ENCODE results near the gene FRAT2. TPM values are rescaled to one million over a fixed set of nuclear protein-coding genes. Genes with fewer than 3 reads are reported as not detected.

FRAT2 gene
- total RNA-seq, 2 experiments from 2014 or later, result 27.0 to 27.6 TPM

- intact Hi-C loops (cut with DNase I, micrococcal nuclease), result loop anchor here (1.0 to 2.0 kb wide), 3 partner anchors 12 to 54 kb away; partner anchors contain the start of gene ARHGAP19 (in 1 of the 2)
- Histone ChIP-seq H3K27me3 (ENCODE audit: control insufficient read depth in 1 of 2, insufficient read depth in 2 of 2, low read length in 2 of 2) (no peaks in the 10 kb centered on the region), H3K9me3 (ENCODE audit: control insufficient read depth in 1 of 2, insufficient read depth in 1 of 2, low read length in 2 of 2) (no peaks in the 10 kb centered on the region), H3K36me3 (ENCODE audit: insufficient read depth, low read length) (peaks cover 22% of the 10 kb centered on the region), H3K27ac (ENCODE audit: low read depth in 1 of 2, low read length in 2 of 2) (no peak overlapping the region), H3K4me1 (ENCODE audit: insufficient read depth, low read length) (peaks cover 44% of the 10 kb centered on the region), H3K4me3 (ENCODE audit: low read length) (peak overlapping the region; percentile 76)
- no peaks in the 10 kb centered on the region for H3K9me3 Mint-ChIP-seq
- ChIA-PET CTCF (interaction anchor here (0.7 to 3.8 kb wide), 3 partner anchors 13 to 68 kb away, joined by 3 to 24 read pairs (median 7); partner anchors contain the start of genes FRAT1 and RRP12), POLR2A (interaction anchor here (1.0 to 5.5 kb wide), 9 partner anchors 8 to 68 kb away, joined by 3 to 178 read pairs (median 5); partner anchors contain the start of genes FRAT1 and RRP12)
- peaks cover 51% of the 10 kb centered on the region for H3K36me3 Mint-ChIP-seq (ENCODE audit: low read depth)
- peak overlapping the region; percentile 91 for H3K27ac Mint-ChIP-seq
- no peak for TF ChIP-seq CTCF (IDR thresholded peaks at IDR 0.05)
- peak overlapping the region; percentile 96 for H3K4me3 Mint-ChIP-seq
- no peak for DNase-seq
- no peak for ATAC-seq (ENCODE audit: poor library complexity)
- peaks cover 64% of the 10 kb centered on the region for H3K4me1 Mint-ChIP-seq (ENCODE audit: low read depth)
- peaks cover 3% of the 10 kb centered on the region for H3K27me3 Mint-ChIP-seq
Observed at GRCh38 chr10:97332591-97333350, 1.8 kb downstream of the FRAT2 start.

GRCh38 chr10:97331153-97331703 lies 3.3 kb downstream of the FRAT2 start:
- Histone ChIP-seq H3K4me3 (ENCODE audit: low read length) (no peak overlapping the region), H3K4me1 (ENCODE audit: insufficient read depth, low read length) (peaks cover 48% of the 10 kb centered on the region)

More at GRCh38 chr10:97331153-97331703, 3.3 kb downstream of the FRAT2 start:
- ChIA-PET POLR2A (interaction anchor here (0.6 to 5.5 kb wide), 5 partner anchors 9 to 70 kb away, joined by 3 to 178 read pairs (median 4); partner anchors contain the start of genes FRAT1 and RRP12), CTCF (interaction anchor here (3.8 kb wide), 1 partner anchor 12 kb away, joined by 24 read pairs; the partner anchor contains the start of gene FRAT1)
- DNase-seq (no peak), ATAC-seq (ENCODE audit: poor library complexity) (no peak)
- peaks cover 3% of the 10 kb centered on the region for H3K27me3 Mint-ChIP-seq
- peaks cover 56% of the 10 kb centered on the region for H3K36me3 Mint-ChIP-seq (ENCODE audit: low read depth)
- TF ChIP-seq CTCF (IDR thresholded peaks at IDR 0.05), result no peak
- H3K27me3 ChIP-seq (ENCODE audit: control insufficient read depth in 1 of 2, insufficient read depth in 2 of 2, low read length in 2 of 2), result no peaks in the 10 kb centered on the region
- no peaks in the 10 kb centered on the region for H3K9me3 ChIP-seq (ENCODE audit: control insufficient read depth in 1 of 2, insufficient read depth in 1 of 2, low read length in 2 of 2)
- no peak overlapping the region for H3K27ac ChIP-seq (ENCODE audit: low read depth in 1 of 2, low read length in 2 of 2)
- peak overlapping the region; percentile 96 for H3K4me3 Mint-ChIP-seq
- peaks cover 22% of the 10 kb centered on the region for H3K36me3 ChIP-seq (ENCODE audit: insufficient read depth, low read length)
- peaks cover 65% of the 10 kb centered on the region for H3K4me1 Mint-ChIP-seq (ENCODE audit: low read depth)
- intact Hi-C loops (cut with DNase I, micrococcal nuclease), result no loop called here
- H3K9me3 Mint-ChIP-seq, result no peaks in the 10 kb centered on the region
- H3K27ac Mint-ChIP-seq, result peak overlapping the region; percentile 91
